SJCRH30 (cell line): Measurements from ENCODE around the gene PRLR. TPM values are rescaled to one million over a fixed set of nuclear protein-coding genes. Genes with fewer than 3 reads are reported as not detected.
"Not testable (repeated sequence)": the region's sequence is repeated elsewhere in the genome, so short reads cannot be mapped to it uniquely, and the experiment has no call there.

Experiments used
- DNase-seq, 2 experiments: peaks; one replicate each; pipeline ENCODE4 v3.0.0-alpha.2; 2015 to 2020
- H3K27ac ChIP-seq: fragments of 250-450 bp; sonication (Bioruptor Pico); 2 replicates; pipeline ENCODE4 v1.5.1; 2020; ENCODE audit warnings: mild to moderate bottlenecking, moderate library complexity
- H3K27me3 ChIP-seq: fragments of 250-450 bp; sonication (Bioruptor Pico); 2 replicates; pipeline ENCODE4 v1.5.1; 2020; ENCODE audit warnings: mild to moderate bottlenecking, moderate library complexity
- H3K36me3 ChIP-seq: fragments of 250-450 bp; sonication (Bioruptor Pico); 2 replicates; pipeline ENCODE4 v1.5.1; 2020; ENCODE audit warnings: mild to moderate bottlenecking, moderate library complexity
- H3K4me1 ChIP-seq: fragments of 250-450 bp; sonication (Bioruptor Pico); 2 replicates; pipeline ENCODE4 v1.5.1; 2020; ENCODE audit warnings: mild to moderate bottlenecking, moderate library complexity
- H3K4me3 ChIP-seq: fragments of 250-450 bp; sonication (Bioruptor Pico); 2 replicates; pipeline ENCODE4 v1.5.1; 2020; ENCODE audit warnings: mild to moderate bottlenecking, moderate library complexity
- H3K9me3 ChIP-seq: fragments of 250-450 bp; sonication (Bioruptor Pico); replicated peaks from 2 replicates; pipeline ENCODE4 v1.5.1; 2020; ENCODE audit warnings: mild to moderate bottlenecking, moderate library complexity
- total RNA-seq: library from RNA; depleted of rRNA; stranded (reverse); fragments of >200 nt; shearing (Covaris generic); gene quantifications from 2 replicates; pipeline ENCODE4 v1.2.3, GENCODE V29; 2014; rRNA removed

The PRLR gene
- total RNA-seq = not detected in 2 replicates

DNA sequence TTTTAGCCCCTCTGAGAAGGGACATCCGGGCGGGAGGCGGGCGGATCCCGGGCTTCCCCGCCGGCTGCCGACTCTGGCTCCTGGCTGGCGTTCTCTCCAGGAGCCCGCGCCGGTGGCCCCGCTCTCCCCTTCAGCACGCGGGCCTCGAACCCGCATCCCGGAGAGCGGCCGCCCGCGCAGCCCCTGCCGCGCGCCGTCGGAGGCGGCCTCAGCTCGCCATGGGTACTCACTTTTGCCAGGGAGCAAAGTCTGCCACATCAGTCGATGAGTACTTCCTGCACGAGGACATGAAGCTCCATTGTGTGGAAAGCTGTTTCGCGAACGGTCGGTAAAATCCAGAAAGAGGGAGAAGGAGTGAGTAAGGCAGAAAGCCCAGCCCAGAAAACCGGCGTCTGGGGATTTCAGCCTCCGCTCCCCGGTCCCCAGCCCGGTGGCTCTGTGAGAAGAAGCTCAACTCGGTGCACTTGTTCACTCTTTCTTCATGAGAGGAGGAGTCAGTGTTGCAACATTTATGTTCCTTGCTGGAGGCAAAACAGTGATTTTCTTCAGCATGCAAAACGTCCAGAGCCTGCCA lies at the start of gene PRLR:
Gene PRLR, minus strand, starts transcription at position 450 of the 574 bp plus-strand sequence. CDS start 140,867 bp downstream, outside the sequence.
- DNase-seq = no peak
- Histone ChIP-seq H3K4me3 (no peak within 1 kb of the TSS), H3K9me3 (no peaks in the 10 kb centered on the region), H3K4me1 (no peaks in the 10 kb centered on the region), H3K36me3 (no peaks in the 10 kb centered on the region), H3K27ac (no peak within 1 kb of the TSS), H3K27me3 (no peaks in the 10 kb centered on the region; the same call in 1 of the 2 replicates)

- no peaks in the 10 kb centered on the region for H3K27me3 ChIP-seq
- no peak overlapping the region for H3K4me3 ChIP-seq
- DNase-seq = peak in 1 of 2 experiments; percentile 5
- H3K4me1 ChIP-seq = no peaks in the 10 kb centered on the region
- no peak overlapping the region for H3K27ac ChIP-seq
- no peaks in the 10 kb centered on the region for H3K9me3 ChIP-seq
- no peaks in the 10 kb centered on the region for H3K36me3 ChIP-seq
These were observed 44.7 kb upstream of the PRLR start for GRCh38 chr5:35274839-35275509.

DNA sequence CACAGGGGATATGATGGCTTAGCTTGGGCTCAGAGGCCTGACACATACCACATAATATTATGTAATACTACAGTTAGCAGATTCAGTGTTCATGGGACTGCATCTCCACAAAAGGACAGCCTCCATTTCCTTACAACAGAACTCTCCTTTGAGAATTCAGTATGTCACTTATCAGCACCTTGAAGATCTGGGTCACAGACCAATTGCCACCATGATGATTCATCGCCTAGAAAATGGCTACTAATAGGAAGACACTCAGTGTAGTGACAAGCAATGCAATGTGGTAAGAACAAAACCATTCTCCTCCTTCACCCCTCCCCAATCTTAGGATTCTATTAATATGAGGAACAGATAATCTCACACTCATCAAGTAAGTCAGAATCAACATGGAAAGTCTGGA lies 38.7 kb upstream of the PRLR start:
- Histone ChIP-seq H3K27ac (no peak overlapping the region), H3K4me3 (no peak overlapping the region), H3K9me3 (no peaks in the 10 kb centered on the region), H3K4me1 (no peaks in the 10 kb centered on the region), H3K27me3 (no peaks in the 10 kb centered on the region), H3K36me3 (no peaks in the 10 kb centered on the region)
- DNase-seq = no peak

- DNase-seq = no peak
- no peaks in the 10 kb centered on the region for H3K27me3 ChIP-seq
- no peak overlapping the region for H3K27ac ChIP-seq
- H3K4me3 ChIP-seq = no peak overlapping the region
- H3K9me3 ChIP-seq = no peaks in the 10 kb centered on the region
- no peaks in the 10 kb centered on the region for H3K36me3 ChIP-seq
- no peaks in the 10 kb centered on the region for H3K4me1 ChIP-seq
These were observed 36.0 kb upstream of the PRLR start for GRCh38 chr5:35266276-35266675.

GRCh38 chr5:35264509-35264908 lies 34.2 kb upstream of the PRLR start:
- no peaks in the 10 kb centered on the region for H3K4me1 ChIP-seq
- H3K4me3 ChIP-seq = no peak overlapping the region
- H3K36me3 ChIP-seq = no peaks in the 10 kb centered on the region
- no peak for DNase-seq
- H3K27ac ChIP-seq = no peak overlapping the region
- no peaks in the 10 kb centered on the region for H3K9me3 ChIP-seq
- no peaks in the 10 kb centered on the region for H3K27me3 ChIP-seq

GRCh38 chr5:35263266-35263877 lies 33.1 kb upstream of the PRLR start:
- H3K4me3 ChIP-seq = no peak overlapping the region

DNA sequence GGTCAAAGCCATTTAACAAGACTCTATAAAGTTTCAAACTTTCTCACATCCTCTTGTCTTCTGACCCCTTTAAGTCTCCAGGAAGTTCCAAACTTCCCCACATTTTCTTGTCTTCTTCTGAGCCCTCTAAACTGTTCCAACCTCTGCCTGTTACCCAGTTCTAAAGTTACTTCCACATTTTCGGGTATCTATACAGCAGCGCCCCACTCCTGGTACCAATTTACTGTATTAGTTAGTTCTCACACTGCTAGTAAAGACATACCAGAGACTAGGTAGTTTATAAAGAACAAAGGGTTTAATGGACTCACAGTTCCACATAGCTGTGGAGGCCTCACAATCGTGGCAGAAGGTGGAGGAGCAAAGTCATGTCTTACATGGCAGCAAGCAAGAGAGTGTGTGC lies 23.3 kb upstream of the PRLR start:
- Histone ChIP-seq H3K9me3 (no peaks in the 10 kb centered on the region), H3K4me3 (no peak overlapping the region), H3K27me3 (no peaks in the 10 kb centered on the region; the same call in 1 of the 2 replicates), H3K36me3 (no peaks in the 10 kb centered on the region), H3K4me1 (no peaks in the 10 kb centered on the region), H3K27ac (no peak overlapping the region)
- no peak for DNase-seq

More at GRCh38 chr5:35263266-35263877, 33.1 kb upstream of the PRLR start:
- DNase-seq = no peak
- Histone ChIP-seq H3K27me3 (no peaks in the 10 kb centered on the region), H3K36me3 (no peaks in the 10 kb centered on the region), H3K9me3 (no peaks in the 10 kb centered on the region), H3K27ac (no peak overlapping the region), H3K4me1 (no peaks in the 10 kb centered on the region)

GRCh38 chr5:35252963-35253362 lies 22.7 kb upstream of the PRLR start:
- H3K36me3 ChIP-seq = no peaks in the 10 kb centered on the region
- no peaks in the 10 kb centered on the region for H3K4me1 ChIP-seq
- DNase-seq = no peak
- H3K27me3 ChIP-seq = no peaks in the 10 kb centered on the region; the same call in 1 of the 2 replicates
- no peak overlapping the region for H3K4me3 ChIP-seq
- no peaks in the 10 kb centered on the region for H3K9me3 ChIP-seq
- no peak overlapping the region for H3K27ac ChIP-seq

- Histone ChIP-seq H3K4me1 (no peaks in the 10 kb centered on the region), H3K27ac (no peak overlapping the region), H3K4me3 (peak overlapping the region; percentile 46), H3K9me3 (no peaks in the 10 kb centered on the region), H3K36me3 (no peaks in the 10 kb centered on the region), H3K27me3 (no peaks in the 10 kb centered on the region; the same call in 1 of the 2 replicates)
- peak in 1 of 2 experiments; percentile 9 for DNase-seq
These were observed 18.8 kb upstream of the PRLR start for GRCh38 chr5:35248843-35249780.

DNA sequence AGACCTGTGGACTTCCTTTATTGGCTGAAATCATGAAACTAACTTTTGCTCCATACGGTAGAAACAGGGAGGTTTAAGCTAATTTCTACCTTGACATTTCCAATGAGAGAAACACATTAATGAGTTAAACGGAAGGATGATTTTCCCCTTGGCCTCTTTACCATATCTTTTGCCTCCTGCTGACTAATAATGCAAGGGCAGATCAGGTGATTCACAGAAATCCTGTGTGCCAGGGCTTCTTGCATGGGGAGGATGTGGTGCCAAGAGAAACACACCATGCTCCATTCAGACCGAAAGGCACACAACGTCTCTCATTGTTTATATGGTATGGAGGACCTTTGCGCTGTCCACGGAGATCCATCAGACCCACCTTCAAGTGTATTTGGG lies 17.4 kb upstream of the PRLR start:
- no peak overlapping the region for H3K4me3 ChIP-seq

DNA sequence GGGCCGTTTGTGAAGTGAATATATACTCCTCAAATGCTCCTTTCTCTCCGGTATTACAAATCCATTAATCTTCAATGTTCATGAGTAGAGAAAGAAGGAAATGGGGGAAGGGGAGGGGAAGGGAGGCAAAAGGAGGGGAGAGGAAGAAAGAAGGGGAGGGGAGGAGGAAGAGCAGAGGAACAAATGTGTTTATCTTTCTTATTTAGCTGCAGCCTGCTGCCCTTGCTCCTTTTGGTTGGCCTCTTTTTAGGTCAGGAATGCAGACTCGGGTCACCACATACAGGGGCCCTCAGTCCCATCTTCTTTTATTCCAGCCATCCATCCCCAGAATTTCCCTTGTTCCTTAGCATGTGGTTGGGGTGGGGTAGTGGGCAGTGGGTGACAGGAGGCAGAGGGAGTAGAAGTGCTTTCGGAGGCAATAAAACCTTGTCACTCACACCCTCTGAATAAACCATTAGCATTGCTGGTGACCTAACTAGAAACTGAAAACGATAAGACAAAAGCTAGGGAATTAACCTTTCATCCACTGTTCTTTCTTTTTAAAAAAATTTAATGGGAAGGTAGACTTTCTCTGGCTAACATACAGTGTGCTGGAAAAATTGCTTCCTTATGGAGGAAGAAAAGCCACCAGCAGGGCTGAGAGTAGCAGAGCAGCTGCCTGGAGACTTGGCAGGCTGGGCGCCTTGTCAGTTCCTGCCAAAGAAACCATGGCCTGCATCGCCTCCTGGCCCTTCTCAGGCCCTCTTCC lies 16.8 kb upstream of the PRLR start:
- no peaks in the 10 kb centered on the region for H3K9me3 ChIP-seq
- DNase-seq = no peak
- H3K4me1 ChIP-seq = no peaks in the 10 kb centered on the region
- no peaks in the 10 kb centered on the region for H3K36me3 ChIP-seq
- H3K27ac ChIP-seq = no peak overlapping the region
- H3K27me3 ChIP-seq = no peaks in the 10 kb centered on the region; the same call in 1 of the 2 replicates
- no peak overlapping the region for H3K4me3 ChIP-seq

More for the DNA sequence above, 17.4 kb upstream of the PRLR start:
- DNase-seq = no peak
- Histone ChIP-seq H3K27ac (no peak overlapping the region), H3K27me3 (no peaks in the 10 kb centered on the region; the same call in 1 of the 2 replicates), H3K36me3 (no peaks in the 10 kb centered on the region), H3K4me1 (no peaks in the 10 kb centered on the region), H3K9me3 (no peaks in the 10 kb centered on the region)

DNA sequence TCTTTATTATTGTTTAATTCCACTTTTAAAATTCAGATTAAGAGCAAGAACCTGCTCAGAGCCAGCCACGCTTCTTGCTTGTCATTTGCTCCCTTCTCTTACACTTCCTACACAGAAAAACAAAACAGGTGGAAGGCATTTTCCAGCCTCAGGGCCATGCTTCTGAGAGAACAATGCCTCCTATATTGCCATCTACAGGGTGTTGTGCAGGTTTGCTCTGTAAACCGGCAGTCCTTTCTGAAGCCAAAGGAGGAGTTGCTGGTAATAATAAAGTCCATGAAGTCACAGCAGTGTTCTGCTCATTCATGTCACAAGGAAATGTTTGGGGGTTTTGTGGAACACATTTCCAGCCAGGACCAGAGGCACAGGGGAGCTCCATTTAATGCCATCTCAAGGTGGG lies 16.1 kb upstream of the PRLR start:
- Histone ChIP-seq H3K4me3 (no peak overlapping the region), H3K9me3 (no peaks in the 10 kb centered on the region), H3K36me3 (no peaks in the 10 kb centered on the region), H3K4me1 (no peaks in the 10 kb centered on the region), H3K27me3 (no peaks in the 10 kb centered on the region; the same call in 1 of the 2 replicates), H3K27ac (no peak overlapping the region)
- DNase-seq = peak in 1 of 2 experiments; percentile 17

- H3K27me3 ChIP-seq, H3K27ac ChIP-seq, H3K36me3 ChIP-seq, H3K9me3 ChIP-seq, H3K4me3 ChIP-seq, H3K4me1 ChIP-seq, DNase-seq: not testable (repeated sequence)
These were observed 15.1 kb upstream of the PRLR start for GRCh38 chr5:35245371-35245770.

DNA sequence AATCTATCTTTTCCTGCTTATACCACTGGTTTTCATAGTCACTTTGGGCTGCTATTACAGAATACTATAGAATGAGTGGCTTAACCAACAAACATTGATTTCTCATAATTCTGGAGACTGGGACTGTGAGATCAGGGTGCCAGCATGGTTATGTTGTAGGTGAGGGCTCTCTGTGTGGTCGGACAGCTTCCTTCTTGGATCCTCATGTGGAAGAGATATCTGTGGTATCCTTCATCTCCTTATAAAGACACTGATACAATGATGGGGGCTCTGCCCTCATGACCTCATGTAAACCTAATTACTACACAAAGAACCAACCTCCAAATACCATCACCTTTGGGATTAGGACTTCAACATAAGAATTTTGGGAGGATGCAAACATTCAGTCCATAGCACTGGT lies 13.9 kb upstream of the PRLR start:
- no peaks in the 10 kb centered on the region for H3K36me3 ChIP-seq
- no peak overlapping the region for H3K4me3 ChIP-seq
- no peak for DNase-seq
- H3K27me3 ChIP-seq = no peaks in the 10 kb centered on the region
- H3K4me1 ChIP-seq = no peaks in the 10 kb centered on the region
- H3K9me3 ChIP-seq = no peaks in the 10 kb centered on the region
- H3K27ac ChIP-seq = no peak overlapping the region
